GM19035 (cell line): ENCODE results near the gene ABI3BP.

Source experiments
- ATAC-seq: cut with Tn5 transposase; IDR thresholded peaks from one replicate; pipeline ENCODE4 v1.9.1; 2021; ENCODE audit not compliant: unreplicated experiment

The ABI3BP gene

GRCh38 chr3:100893590-100893989 is 99.6 kb downstream of the ABI3BP start:
- ATAC-seq, result no peak

DNA sequence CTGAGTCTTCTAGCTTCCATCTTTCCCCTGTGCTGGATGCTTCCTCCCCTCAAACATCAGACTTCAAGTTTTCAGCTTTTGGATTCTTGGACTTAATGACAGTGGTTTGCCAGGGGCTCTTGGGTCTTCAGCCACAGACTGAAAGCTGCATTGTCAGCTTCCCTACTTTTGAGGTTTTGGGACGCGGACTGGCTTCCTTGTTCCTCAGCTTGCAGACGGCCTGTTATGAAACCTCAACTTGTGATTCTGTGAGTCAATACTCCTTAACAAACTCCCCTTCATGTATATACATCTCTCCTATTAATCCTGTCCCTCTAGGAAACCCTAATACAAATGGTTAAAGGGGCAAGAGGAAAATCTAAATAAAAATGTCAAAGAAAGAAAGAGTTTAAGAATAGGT is 100.1 kb downstream of the ABI3BP start:
- ATAC-seq, result no peak

GRCh38 chr3:100891827-100892226 is 101.4 kb downstream of the ABI3BP start:
- ATAC-seq, result no peak

DNA sequence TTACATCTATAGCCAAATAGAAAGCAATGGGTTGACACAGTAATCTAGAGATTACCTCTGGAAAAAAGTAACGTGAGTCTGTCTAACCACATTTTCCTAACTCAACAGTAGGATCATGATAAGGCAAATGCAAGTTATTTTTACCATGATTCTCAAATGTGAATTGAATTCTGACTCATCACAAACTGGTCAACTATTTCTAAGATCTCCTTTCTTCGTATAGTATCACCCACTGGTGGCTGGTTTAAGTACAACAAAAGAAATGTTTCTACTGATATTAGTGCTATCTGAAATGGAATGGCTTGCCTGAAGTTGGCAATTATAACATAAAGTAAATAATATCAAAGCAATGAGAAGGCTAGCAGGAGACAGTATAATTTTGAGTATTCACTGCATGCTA is 102.2 kb downstream of the ABI3BP start:
- ATAC-seq, result no peak

- ATAC-seq, result no peak
Measured at GRCh38 chr3:100888881-100889280, 104.3 kb downstream of the ABI3BP start.

- ATAC-seq, result no peak
Measured at GRCh38 chr3:100882571-100882984, 110.6 kb downstream of the ABI3BP start.

DNA sequence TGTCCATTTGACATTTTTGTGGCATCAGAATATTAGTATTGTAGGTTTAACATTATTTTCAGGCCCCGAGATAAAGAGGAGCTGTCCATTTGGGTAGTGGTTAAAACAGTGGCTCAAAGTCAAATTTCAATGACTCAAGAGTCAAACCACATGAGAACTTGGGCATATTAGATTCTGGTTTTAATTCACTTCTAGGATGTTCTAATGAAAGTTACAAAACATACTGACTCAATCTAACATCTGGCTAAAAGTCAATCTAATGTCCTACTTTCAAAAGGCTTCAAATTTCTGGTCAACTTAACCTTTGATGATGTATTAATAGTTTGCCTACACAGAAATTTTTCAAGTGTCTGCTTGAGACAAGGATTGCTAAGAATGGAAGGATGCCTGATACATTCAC is 112.4 kb downstream of the ABI3BP start:
- ATAC-seq, result no peak

GRCh38 chr3:100880072-100880471 is 113.1 kb downstream of the ABI3BP start:
- no peak for ATAC-seq

DNA sequence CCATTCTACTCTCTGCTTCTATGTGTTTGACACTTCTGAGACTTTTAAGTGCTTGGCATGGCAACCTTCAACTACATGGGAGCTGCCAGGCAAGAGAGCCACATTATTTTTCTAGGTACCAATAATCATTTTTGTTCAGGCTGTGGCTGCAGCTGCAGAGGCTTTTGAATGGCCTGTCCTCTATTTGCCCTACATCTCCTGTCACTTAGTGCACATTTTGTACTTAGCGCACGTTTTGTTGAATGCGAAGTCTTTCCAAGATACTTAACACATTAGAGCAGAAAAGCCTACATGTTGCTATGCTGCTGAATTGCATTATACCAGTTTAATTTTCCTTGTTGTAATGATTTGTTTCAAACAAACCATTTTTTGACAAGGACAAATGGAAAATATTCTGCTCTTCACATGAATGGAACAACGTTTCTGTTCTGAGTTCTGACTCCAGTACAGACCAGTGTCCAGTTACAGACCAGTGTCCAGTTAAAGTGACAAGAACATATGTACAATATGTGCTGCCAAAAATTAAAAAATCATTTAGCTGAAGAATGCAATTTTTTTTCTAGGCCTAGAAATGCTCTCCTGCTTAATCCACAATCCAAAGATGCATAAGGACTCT is 113.9 kb downstream of the ABI3BP start:
- no peak for ATAC-seq

- no peak for ATAC-seq
Measured at GRCh38 chr3:100877286-100877685, 115.9 kb downstream of the ABI3BP start.

DNA sequence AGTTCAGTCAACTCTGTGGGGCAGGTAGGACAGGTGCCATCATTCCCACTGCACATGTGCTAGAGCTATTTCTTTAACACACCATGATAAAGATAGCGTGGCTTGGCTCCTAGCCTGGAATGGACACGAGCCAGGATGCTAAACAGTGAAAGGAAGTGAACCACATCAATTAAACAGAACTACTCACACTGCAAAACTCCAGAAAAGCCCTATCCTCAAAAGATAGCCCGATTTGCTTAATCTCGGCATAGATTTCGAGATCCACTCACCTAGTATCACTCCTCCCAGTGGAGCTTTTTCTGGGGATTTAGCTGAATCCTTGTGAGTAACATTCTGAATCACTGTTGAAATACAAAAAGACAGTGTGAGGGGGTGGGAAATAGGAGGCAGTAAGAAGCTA is 118.0 kb downstream of the ABI3BP start:
- no peak for ATAC-seq

DNA sequence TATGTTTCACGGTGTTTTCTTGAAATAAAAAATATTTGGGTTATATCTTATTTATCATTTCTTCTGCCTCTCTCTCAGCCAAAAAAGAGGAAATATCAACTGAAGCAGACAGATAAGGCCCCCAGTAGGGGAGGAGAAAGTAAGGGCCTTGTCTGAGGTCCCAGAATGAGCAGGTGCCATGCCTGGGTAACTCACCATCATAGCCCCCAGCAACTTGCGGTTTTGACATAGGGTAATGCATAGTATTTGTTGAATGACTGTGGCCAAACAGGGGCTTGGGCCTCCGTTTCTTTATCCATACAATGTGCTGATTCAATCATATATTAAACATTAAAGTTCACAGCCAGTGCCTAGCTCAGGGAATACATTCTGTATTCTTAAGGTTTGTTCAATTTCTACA is 119.6 kb downstream of the ABI3BP start:
- ATAC-seq, result no peak

DNA sequence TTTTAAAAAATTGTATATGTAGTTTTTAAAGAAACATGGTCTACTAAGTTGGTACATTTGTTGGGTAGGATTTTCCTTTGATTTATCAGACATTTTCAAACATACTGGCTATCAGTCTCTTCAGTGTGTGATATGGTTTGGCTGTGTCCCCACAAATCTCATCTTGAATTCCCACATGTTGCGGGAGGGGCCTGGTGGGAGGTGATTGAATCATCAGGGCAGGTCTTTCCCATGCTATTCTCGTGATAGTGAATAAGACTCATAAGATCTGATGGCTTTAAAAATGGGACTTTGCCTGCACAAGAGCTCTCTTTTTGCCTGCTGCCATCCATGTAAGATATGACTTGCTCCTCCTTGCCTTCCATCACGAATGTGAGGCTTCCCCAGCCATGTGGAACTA is 121.9 kb downstream of the ABI3BP start:
- ATAC-seq, result no peak

DNA sequence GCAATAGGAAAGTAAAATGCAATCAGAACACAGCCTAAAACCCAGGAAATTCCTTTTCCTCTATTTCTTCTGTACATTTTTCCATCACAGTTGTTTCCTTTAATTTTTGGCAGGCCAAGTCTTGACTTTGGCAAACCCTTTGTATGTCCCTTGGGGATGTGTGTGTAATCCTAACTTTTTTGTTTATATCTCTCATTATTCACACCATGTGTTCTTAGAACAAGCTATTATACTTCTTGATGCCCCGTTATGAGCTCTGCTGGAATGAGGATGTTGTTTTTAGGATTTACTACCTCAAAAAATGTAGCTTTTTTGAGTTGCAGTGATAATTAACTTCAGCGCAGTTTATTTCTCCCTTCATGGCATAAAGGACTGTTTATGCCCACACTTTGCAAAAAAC is 123.4 kb downstream of the ABI3BP start:
- no peak for ATAC-seq

DNA sequence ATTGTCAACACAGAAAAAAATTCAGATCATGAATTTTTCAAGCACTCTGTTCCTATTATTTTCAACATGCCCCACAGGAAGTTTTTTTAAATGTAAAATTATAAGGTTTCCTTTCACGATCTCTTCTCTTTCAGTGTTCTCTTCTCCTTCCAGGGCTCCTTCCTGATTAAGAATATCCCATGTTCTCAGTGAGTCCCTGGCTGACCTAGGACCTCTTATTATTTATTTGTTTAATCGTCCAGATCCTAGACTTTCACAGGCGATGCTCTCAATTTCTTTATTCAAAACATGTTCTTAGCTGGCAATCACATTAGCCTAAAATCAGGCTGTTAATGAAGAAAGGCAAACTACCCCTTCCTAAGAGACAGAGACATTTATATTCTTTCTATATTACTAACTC is 124.3 kb downstream of the ABI3BP start:
- ATAC-seq, result no peak

DNA sequence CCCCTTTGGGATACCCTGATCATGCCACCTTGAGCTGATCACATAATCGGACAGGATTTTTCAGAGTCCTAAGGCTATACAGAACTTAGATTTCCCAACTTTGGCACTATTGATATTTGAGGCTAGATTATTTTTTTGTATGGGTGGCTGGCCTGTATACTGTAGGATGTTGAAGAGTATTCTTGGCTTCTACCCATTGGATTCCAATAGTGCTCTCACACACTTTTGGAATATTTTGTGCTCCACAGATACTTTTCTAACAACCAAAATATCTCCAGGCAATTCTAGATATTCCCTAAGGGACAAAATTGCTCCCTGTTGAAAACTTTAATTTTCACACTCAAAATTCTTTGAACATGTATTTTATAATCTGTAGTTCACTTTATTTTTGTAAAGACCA is 125.1 kb downstream of the ABI3BP start:
- ATAC-seq, result no peak

- ATAC-seq, result no peak
Measured at GRCh38 chr3:100865442-100865841, 127.8 kb downstream of the ABI3BP start.

GRCh38 chr3:100864471-100865250 is 128.6 kb downstream of the ABI3BP start:
- ATAC-seq, result no peak

DNA sequence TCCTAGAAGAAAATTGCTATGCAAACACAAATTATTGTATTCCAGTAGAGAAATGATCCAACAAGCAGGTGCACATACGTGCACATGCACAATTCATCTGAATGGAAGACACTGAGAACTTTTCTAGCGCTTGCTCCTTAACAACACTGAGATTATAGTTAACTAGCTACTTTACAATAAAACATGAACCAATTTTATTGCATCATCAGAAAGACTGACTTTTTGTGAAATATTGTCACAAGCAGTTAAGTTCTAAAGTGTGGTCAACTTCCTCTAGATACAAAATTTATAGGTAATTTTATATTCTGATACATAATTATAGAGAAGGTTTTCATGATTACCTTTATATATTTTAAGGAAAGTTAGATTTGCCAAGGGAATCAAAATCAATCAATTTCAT is 135.4 kb downstream of the ABI3BP start:
- no peak for ATAC-seq

DNA sequence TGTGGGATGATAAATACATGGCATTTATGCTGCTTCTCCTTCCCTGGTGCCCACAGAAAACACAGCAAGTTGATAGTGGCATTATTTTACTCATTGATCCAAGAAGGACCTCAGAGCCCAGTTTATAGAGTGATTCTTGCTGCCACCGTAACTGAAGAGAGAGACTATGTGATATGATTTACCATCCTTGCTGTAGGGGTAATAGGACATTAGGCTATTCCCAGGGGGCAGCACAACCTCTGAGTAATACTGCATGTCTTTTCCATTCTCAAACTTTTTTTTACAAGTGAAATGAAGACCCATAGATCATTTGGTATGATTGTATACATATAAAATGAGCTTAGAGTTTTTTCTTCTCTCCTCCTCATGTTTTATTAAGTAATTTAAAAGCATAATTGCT is 136.4 kb downstream of the ABI3BP start:
- ATAC-seq, result no peak

DNA sequence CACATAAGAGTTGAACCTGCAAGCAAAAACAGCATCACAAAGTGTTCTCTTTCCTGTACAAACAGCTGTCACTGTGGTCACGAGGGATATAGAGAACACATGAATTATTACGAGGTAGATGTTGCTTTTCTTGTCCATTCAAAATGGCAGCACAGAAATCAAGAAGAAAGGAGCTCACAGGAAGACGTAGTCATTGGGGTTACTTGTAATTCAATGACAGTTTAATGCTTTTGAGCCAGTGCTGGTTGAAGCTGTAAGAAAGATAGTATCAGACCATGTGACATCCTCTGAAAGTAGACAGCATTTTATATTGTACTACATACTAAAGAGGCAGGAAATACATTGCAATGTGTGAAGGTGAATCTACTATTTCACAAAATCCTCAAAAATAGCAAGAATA is 140.4 kb downstream of the ABI3BP start:
- ATAC-seq, result no peak

- no peak for ATAC-seq
Measured at GRCh38 chr3:100850701-100851100, 142.5 kb downstream of the ABI3BP start.

DNA sequence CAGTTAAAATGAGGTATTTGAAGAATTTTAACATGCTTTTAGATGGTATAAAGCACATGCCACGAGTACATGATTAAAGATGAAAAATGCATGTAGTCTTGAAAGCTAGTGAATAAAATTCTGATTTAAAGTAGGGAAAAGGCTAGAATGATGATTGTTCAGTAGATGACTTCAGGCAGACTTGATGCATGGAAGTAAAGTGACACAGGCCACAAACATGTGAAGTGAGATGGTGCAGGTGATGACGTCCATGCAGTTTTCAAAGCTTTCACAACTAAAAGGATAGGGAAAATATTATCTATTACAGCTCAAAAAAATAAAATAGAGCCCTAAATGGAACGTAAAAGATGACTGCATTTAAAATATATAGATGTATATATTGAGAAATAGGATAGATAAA is 143.1 kb downstream of the ABI3BP start:
- no peak for ATAC-seq
